Right lobe of liver (tissue), 6 donors: ENCODE data around the gene SH2D1B. TPM values are rescaled to one million over a fixed set of nuclear protein-coding genes. Genes with fewer than 3 reads are reported as not detected.

Experiments used
- ATAC-seq, 4 donors: fragments of 200-7000 bp; cut with Tn5 transposase; one replicate each; pipeline ENCODE4 v1.9.1; 2020; ENCODE audit warnings: mild to moderate bottlenecking in 4 of 4, moderate library complexity in 4 of 4
- DNase-seq, 3 donors: peaks; one replicate each; pipeline ENCODE4 v3.0.0-alpha.2; 2020
- H3K27ac ChIP-seq, 3 donors: fragments of 200-600 bp; one replicate each; pipeline ENCODE4 v1.8.0; 2022
- H3K27me3 ChIP-seq, 2 donors: fragments of 200-600 bp; one replicate each; pipeline ENCODE4 v1.8.0; 2022
- H3K36me3 ChIP-seq, 4 donors: fragments of 200-600 bp; sonication (generic) in 1 of 4; one replicate each; pipeline versions ENCODE4 v1.5.1 to v1.8.0; 2017 to 2022; ENCODE audit warnings: control low read depth in 1 of 4
- H3K4me1 ChIP-seq, 4 donors: fragments of 200-600 bp; sonication (generic) in 1 of 4; one replicate each; pipeline versions ENCODE4 v1.5.1 to v1.8.0; 2017 to 2022; ENCODE audit warnings: control low read depth in 1 of 4
- H3K4me3 ChIP-seq, 3 donors: fragments of 200-600 bp; one replicate each; pipeline ENCODE4 v1.8.0; 2022
- H3K9me3 ChIP-seq, 4 donors: fragments of 200-600 bp; sonication (generic) in 1 of 4; one replicate each; pipeline versions ENCODE4 v1.5.1 to v1.8.0; 2017 to 2022; ENCODE audit warnings: control low read depth in 1 of 4
- POLR2A ChIP-seq: fragments of 450-650 bp; IDR thresholded peaks from one replicate; pipeline ENCODE4 v1.6.1; 2017; ENCODE audit warnings: antibody characterized with exemption, mild to moderate bottlenecking
- WGBS: methylation state at CpG from one replicate; pipeline ENCODE4 v1.1.6; 2018; ENCODE audit warnings: low coverage, low lambda C conversion rate; ENCODE audit not compliant: insufficient coverage; ENCODE audit errors: missing lambda C conversion rate; 5-methylcytosine and 5-hydroxymethylcytosine counted together
- intact Hi-C, 2 donors: fragments of 100-400 bp; cut with DNase I; formaldehyde crosslinking; loops; one replicate each; pipeline versions ENCODE4 v1.11.2 to v1.14.1; 2022
- total RNA-seq, 6 experiments: library from RNA; depleted of rRNA in 2 of 6; stranded (reverse); fragments of >200 nt in 2 of 6; fragmentation: NEBNext Ultra II Directional in 3 of 6; extraction: Animal tissue kit (Norgen Biotek cat#: 25700) in 3 of 6; gene quantifications; one replicate each; pipeline versions ENCODE4 v1.1.0 to v1.2.4, GENCODE V29; 2016 to 2023
- TF ChIP-seq, protein P1 (sequence below), 4 donors: fragments of 200-600 bp in 3 of 4; fragments of 450-650 bp in 1 of 4; IDR thresholded peaks; one replicate each; pipeline versions ENCODE4 v1.5.1 to v1.8.0; 2016 to 2022; ENCODE audit warnings: antibody characterized with exemption in 4 of 4, mild to moderate bottlenecking in 2 of 4
- donor health status: DM: no; HTN: yes; CAD: no.
- donor health status: DM: no; HTN: no; CAD: no.
- donor health status: DM: no; HTN: no; CAD: no.
- donor health status: DM: no; HTN: yes; CAD: no.
- donor health status: DM: no; HTN: yes; CAD: no.

SH2D1B gene
- total RNA-seq, 6 experiments from 2014 or later, result 0.17 to 0.60 (median 0.31) TPM; not detected in 3

DNA sequence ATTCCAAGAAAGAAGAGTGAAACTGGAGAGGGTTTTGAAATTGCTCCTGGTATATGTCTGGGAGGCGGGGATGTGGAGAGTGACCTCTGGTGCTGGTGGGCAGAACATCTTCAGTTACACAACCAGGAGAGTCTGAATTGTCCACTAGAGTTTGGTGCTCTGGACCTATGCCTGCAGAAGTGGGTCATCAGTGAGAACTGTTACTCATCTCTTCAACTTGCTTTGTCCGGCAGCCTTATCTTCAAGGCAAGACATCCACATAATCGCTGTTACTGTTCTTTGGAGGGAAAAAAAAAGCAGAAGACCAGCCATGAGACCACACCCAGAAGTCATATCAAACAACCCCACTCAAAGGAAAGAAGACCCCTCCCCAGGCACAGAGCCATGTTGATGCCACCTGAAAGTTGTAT, 14.9 kb downstream of the SH2D1B start:
- no peaks in the 10 kb centered on the region for H3K36me3 ChIP-seq
- no peak overlapping the region for H3K27ac ChIP-seq
- no peak overlapping the region for H3K4me3 ChIP-seq
- no peak for TF ChIP-seq POLR2A
- TF ChIP-seq, protein P1, sequence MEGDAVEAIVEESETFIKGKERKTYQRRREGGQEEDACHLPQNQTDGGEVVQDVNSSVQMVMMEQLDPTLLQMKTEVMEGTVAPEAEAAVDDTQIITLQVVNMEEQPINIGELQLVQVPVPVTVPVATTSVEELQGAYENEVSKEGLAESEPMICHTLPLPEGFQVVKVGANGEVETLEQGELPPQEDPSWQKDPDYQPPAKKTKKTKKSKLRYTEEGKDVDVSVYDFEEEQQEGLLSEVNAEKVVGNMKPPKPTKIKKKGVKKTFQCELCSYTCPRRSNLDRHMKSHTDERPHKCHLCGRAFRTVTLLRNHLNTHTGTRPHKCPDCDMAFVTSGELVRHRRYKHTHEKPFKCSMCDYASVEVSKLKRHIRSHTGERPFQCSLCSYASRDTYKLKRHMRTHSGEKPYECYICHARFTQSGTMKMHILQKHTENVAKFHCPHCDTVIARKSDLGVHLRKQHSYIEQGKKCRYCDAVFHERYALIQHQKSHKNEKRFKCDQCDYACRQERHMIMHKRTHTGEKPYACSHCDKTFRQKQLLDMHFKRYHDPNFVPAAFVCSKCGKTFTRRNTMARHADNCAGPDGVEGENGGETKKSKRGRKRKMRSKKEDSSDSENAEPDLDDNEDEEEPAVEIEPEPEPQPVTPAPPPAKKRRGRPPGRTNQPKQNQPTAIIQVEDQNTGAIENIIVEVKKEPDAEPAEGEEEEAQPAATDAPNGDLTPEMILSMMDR (IDR thresholded peaks at IDR 0.05), result no peak
- H3K4me1 ChIP-seq, result no peaks in the 10 kb centered on the region
- intact Hi-C loops, result no loop called here
- ATAC-seq, result peak; percentile 69 to 85 (median 73)
- no peaks in the 10 kb centered on the region for H3K27me3 ChIP-seq
- WGBS, result no CpG with 5 or more reads among the region's 3 CpGs
- no peaks in the 10 kb centered on the region for H3K9me3 ChIP-seq
- no peak for DNase-seq

DNA sequence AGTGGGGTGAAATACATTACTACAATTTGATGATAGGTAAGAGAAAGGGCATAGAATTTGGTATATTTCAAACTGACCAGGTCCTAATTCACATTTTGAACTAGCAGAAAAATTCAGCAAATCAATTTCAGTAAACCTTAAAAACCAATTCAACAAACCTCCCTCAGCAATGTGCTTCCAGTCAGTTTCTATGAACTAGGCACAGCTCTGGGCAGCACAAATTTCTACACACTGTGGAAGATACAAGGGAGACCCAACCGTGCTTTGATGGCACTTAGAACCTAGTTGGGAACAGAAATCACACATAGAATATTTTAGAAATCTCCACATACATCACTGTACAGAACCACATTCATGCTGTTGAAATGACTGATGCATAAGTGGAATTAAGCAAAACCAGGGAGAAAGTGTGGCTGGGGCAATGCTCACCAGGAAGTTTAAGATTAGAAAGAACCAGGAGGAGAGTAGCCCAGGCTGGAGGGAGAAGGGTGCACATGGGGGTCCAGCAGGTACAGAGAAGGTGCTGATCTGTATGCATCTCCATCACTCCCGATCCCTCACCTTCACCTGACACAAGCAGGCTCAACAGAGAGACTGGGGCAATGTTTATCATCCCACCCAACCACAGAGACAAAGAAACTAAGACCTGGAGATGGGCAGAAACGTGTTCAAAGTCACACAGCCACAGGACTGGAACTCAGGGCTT, 15.6 kb downstream of the SH2D1B start:
- no peak overlapping the region for H3K4me3 ChIP-seq
- H3K9me3 ChIP-seq, result no peaks in the 10 kb centered on the region
- DNase-seq (no peak), ATAC-seq (peak in 1 of 4 donors; percentile 19)
- 60% methylated on average over 3 of the region's 3 CpGs for WGBS
- H3K27ac ChIP-seq, result no peak overlapping the region
- no peaks in the 10 kb centered on the region for H3K27me3 ChIP-seq
- intact Hi-C loops, result no loop called here
- TF ChIP-seq, protein P1 (IDR thresholded peaks at IDR 0.05), result no peak
- TF ChIP-seq POLR2A, result no peak
- H3K4me1 ChIP-seq, result no peaks in the 10 kb centered on the region
- no peaks in the 10 kb centered on the region for H3K36me3 ChIP-seq

DNA sequence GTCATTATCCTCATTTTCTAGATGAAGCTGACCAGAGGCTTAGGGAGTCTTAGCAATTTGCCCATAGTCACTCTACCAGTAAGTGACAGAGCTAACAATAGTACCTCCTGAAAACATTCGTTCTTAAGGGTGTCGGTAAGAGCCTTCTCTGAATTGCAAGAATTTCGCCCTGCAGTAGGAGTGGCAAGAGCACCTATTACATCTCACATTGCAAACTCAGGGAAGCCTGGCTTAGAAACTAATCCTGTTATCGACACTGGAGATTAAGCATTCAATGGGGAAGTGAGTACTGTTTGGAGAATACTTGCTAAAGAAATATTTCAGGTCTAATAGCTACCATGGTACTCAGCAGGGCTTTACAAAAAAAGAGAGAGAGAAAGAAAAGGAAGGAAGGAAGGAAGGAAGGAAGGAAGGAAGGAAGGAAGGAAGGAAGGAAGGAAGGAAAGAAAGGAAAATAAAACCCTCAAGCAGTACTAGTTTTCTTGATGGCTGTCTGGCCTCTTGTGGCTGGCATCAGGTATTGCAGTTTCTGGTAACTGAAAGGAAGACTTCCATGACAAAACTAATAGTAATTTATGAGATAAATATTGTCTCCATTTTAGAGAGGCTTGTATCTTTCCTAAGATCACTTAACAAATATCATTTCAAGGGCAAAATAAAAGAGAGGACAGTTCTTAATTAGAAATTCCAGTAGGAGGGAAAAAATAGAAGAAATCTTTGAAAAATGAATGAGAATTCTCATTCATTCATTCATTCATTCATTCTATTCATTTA, 20.0 kb downstream of the SH2D1B start:
- no peak for TF ChIP-seq POLR2A
- TF ChIP-seq, protein P1 (IDR thresholded peaks at IDR 0.05), result peak; percentile 73 to 87 (median 78)
- H3K4me3 ChIP-seq, result no peak overlapping the region
- peak in 3 of 4 donors; percentile 27 to 35 (median 28) for ATAC-seq

DNA sequence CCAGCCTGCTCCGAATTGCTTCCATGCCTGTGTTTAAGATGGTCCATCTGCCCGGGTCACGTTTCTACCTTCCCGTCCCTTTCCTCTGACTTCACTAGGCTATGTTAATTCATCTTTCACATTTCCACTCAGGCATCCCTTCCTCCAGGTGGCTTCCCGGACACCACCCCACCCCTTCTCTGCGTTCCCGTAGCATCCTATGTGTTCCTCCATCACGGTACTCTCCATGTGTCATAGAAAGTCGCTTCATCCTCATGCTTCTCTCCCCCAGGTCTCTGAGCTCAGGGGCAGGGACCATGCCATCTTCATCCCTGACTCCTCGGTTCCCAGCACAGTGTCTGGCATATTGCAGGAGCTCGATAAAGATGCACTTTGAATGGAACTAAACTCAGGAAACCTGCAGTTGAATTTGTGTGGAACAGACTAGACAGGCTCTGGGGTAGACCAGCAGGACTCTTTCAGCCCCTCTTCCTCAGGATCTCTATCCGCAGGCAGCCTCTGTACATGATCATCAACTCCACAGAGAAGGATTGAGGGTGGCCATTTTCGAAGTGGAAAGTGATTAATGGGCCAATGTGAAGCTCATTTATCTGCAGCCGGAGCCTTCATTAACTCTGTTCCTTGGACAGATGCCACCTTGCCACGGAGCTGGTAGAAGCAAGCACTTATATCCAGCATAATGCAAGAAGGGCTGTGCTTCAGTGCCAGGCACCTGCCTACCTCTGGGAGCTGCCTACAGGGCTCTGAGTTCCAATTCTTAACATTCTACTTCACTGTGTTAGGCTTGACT, 21.3 kb downstream of the SH2D1B start:
- intact Hi-C loops, result loop anchor here in 1 of 2 donors (5.0 kb wide), 1 partner anchor 333 kb away; no protein-coding TSS in a partner anchor
- no peaks in the 10 kb centered on the region for H3K9me3 ChIP-seq
- no peaks in the 10 kb centered on the region for H3K27me3 ChIP-seq
- ATAC-seq (no peak), DNase-seq (no peak)
- H3K4me3 ChIP-seq, result no peak overlapping the region
- 80% methylated on average over 12 of the region's 15 CpGs for WGBS
- no peak for TF ChIP-seq POLR2A
- TF ChIP-seq, protein P1 (IDR thresholded peaks at IDR 0.05), result no peak
- H3K27ac ChIP-seq, result peak overlapping the region in 2 of 3 donors; percentile 92 to 95
- peaks cover 0 to 18% (median 3%) of the 10 kb centered on the region in 4 donors for H3K4me1 ChIP-seq
- H3K36me3 ChIP-seq, result no peaks in the 10 kb centered on the region

More for the DNA sequence above, 20.0 kb downstream of the SH2D1B start:
- DNase-seq, result peak in 1 of 3 donors; percentile 50
- intact Hi-C loops, result loop anchor here in 1 of 2 donors (5.0 kb wide), 1 partner anchor 335 kb away; no protein-coding TSS in a partner anchor
- Histone ChIP-seq H3K27ac (no peak overlapping the region), H3K9me3 (no peaks in the 10 kb centered on the region), H3K36me3 (no peaks in the 10 kb centered on the region), H3K27me3 (no peaks in the 10 kb centered on the region), H3K4me1 (peaks cover 0 to 18% (median 3%) of the 10 kb centered on the region in 4 donors)
- WGBS, result 45% methylated on average over 3 of the region's 4 CpGs
